Stimulated activated CD4-positive, alpha-beta T cell treated with anti-CD3 and anti-CD28 coated beads, Interleukin-12 subunit alpha, Interleukin-12 subunit beta, amount 100 ng/mL, for 48 hours (primary cell): ENCODE measurements around the gene GPNMB.
"Not testable (repeated sequence)": the region's sequence is repeated elsewhere in the genome, so short reads cannot be mapped to it uniquely, and the experiment has no call there.

Experiments
- DNase-seq, 3 donors: peaks; one replicate each; pipeline ENCODE4 v3.0.0-alpha.2; 2020; ENCODE audit warnings: low read depth in 2 of 3, low spot score in 1 of 3

The GPNMB gene

DNA sequence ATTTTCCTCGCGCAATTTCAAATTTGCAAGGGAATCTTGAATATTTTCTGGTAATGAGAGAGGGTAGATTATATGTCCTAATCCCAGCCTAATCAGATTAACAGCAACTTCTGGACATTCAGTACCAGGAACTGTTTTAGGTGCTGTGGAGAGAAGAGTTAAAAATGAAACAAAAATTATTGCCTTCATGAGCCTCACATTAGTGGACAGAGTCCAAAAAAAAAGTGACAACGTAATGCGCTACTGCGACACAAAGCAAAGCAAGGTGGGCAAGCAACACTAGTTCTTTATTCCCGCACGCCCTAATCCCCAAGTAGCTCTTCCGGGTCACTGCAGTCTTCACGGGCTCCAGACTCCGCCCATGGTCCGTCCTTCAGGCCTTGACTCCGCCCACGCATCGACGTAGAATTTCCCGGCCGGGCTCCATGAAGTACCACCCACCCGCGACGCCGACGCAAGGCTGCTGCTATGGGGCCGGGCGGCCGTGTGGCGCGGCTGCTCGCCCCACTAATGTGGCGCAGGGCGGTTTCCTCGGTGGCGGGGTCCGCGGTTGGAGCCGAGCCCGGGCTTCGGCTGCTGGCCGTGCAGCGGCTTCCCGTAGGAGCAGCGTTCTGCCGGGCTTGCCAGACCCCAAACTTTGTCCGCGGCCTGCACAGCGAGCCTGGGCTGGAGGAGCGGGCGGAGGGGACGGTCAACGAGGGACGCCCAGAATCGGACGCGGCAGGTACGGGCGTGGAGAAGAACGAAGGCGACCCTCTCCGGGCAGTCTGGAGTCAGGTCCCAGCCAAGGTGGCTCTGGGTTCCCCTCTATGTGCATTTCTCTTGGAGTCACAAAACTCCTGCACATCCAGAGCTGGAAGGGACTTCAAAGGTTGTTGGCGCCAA lies 52.6 kb downstream of the GPNMB start, which contains the start of gene MALSU1:
Gene MALSU1 (plus strand): TSS at position 455 of the 885 bp plus-strand sequence. CDS start 14 bp downstream, at position 469.
- peak; percentile 96 to 97 (median 96) for DNase-seq

GRCh38 chr7:23299770-23300300 lies 53.3 kb downstream of the GPNMB start:
- DNase-seq: no peak

- no peak for DNase-seq
Measured at GRCh38 chr7:23306936-23307521, 60.5 kb downstream of the GPNMB start.

- DNase-seq: no peak
Measured at GRCh38 chr7:23308754-23309153, 62.2 kb downstream of the GPNMB start.

- DNase-seq: not testable (repeated sequence)
Measured at GRCh38 chr7:23312141-23312540, 65.6 kb downstream of the GPNMB start.

DNA sequence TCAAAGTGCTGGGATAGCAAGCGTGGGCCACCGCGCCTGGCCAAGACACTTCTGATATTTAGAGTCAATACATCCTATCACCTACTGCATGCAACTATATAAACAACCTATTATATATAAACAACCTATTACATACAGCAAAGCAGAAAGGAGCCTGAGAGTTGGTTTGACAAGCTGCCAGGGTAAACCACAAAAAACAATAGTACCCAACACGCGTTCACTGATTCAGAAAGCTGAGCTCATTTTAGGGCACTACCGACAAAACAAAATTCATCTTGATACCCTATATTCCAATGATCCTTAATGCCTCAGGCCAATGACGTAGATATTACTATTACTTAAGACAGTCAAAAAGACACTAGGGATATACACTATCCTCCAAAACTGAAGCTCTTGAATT lies 68.8 kb downstream of the GPNMB start:
- DNase-seq: no peak
